HEK293 (cell line): Measurements from ENCODE around the gene NECTIN2.
"Not testable (repeated sequence)": the region's sequence is repeated elsewhere in the genome, so short reads cannot be mapped to it uniquely, and the experiment has no call there.

Source experiments
- CTCF ChIA-PET: fragments of 350-600 bp; formaldehyde crosslinking; extraction: SDS; loops from one replicate; lab custom pipeline; 2021; ENCODE audit warnings: antibody characterized with exemption; lab: Yijun Ruan, JAX
- POLR2A ChIA-PET: fragments of 300-600 bp; formaldehyde crosslinking; extraction: SDS; loops from one replicate; lab custom pipeline; 2020; ENCODE audit warnings: antibody characterized with exemption, inconsistent platforms; lab: Yijun Ruan, JAX
- H3K27ac ChIP-seq: fragments of 200-500 bp; sonication (Bioruptor generic); 2 replicates; pipeline ENCODE4 v1.5.1; 2014; ENCODE audit warnings: low read depth, low read length, control low read depth, inconsistent platforms; ENCODE audit errors: extremely low read depth
- H3K36me3 ChIP-seq, 2 experiments: fragments of 200-500 bp in 1 of 2; sonication (Bioruptor generic) in 1 of 2; 1 replicate in 1 of 2; 2 replicates in 1 of 2; pipeline ENCODE4 v1.5.1; 2014 to 2017; ENCODE audit warnings: inconsistent platforms in 2 of 2, low read length in 2 of 2; ENCODE audit not compliant: control insufficient read depth in 2 of 2, insufficient read depth in 1 of 2
- H3K4me1 ChIP-seq: fragments of 200-500 bp; sonication (Bioruptor generic); 2 replicates; pipeline ENCODE4 v1.5.1; 2014; ENCODE audit warnings: mild to moderate bottlenecking, low read length, inconsistent platforms; ENCODE audit not compliant: control insufficient read depth, insufficient read depth
- H3K4me3 ChIP-seq: 2 replicates; pipeline ENCODE4 v1.5.1; 2011; ENCODE audit warnings: low read depth, mild to moderate bottlenecking, control low read depth, low read length, moderate library complexity
- H3K9me3 ChIP-seq: fragments of 200-500 bp; sonication (Bioruptor generic); 2 replicates; pipeline ENCODE4 v1.5.1; 2014; ENCODE audit warnings: low read depth, low read length, inconsistent platforms; ENCODE audit not compliant: control insufficient read depth, insufficient read depth
- GLI2 ChIP-seq: fragments of 450-650 bp; formaldehyde crosslinking; IDR thresholded peaks from 2 replicates; pipeline ENCODE4; 2017; ENCODE audit warnings: missing biosample characterization, missing genetic modification characterization, low read depth, borderline replicate concordance
- GLIS1 ChIP-seq: fragments of 450-650 bp; formaldehyde crosslinking; IDR thresholded peaks from 2 replicates; pipeline ENCODE4 v1.5.1; 2016; ENCODE audit warnings: missing biosample characterization, missing genetic modification characterization
- OSR2 ChIP-seq: fragments of 450-650 bp; formaldehyde crosslinking; IDR thresholded peaks from 2 replicates; pipeline ENCODE4 v1.5.1; 2016; ENCODE audit warnings: missing biosample characterization, missing genetic modification characterization
- SP3 ChIP-seq: fragments of 450-650 bp; formaldehyde crosslinking; IDR thresholded peaks from 2 replicates; pipeline ENCODE4 v1.5.1; 2016; ENCODE audit warnings: missing biosample characterization, missing genetic modification characterization
- ZNF112 ChIP-seq: fragments of 450-650 bp; formaldehyde crosslinking; IDR thresholded peaks from 2 replicates; pipeline ENCODE4 v1.5.0; 2017; ENCODE audit warnings: missing biosample characterization, missing genetic modification characterization
- ZNF121 ChIP-seq: fragments of 450-650 bp; formaldehyde crosslinking; IDR thresholded peaks from 2 replicates; pipeline ENCODE4 v1.5.1; 2016; ENCODE audit warnings: missing biosample characterization, missing genetic modification characterization
- ZNF132 ChIP-seq: fragments of 450-650 bp; formaldehyde crosslinking; IDR thresholded peaks from 2 replicates; pipeline ENCODE4 v1.5.1; 2017; ENCODE audit warnings: missing biosample characterization, missing genetic modification characterization, borderline replicate concordance
- ZNF140 ChIP-seq: fragments of 450-650 bp; formaldehyde crosslinking; IDR thresholded peaks from 2 replicates; pipeline ENCODE4 v1.5.1; 2016; ENCODE audit warnings: missing biosample characterization, missing genetic modification characterization
- ZNF184 ChIP-seq: fragments of 450-650 bp; IDR thresholded peaks from 2 replicates; pipeline ENCODE4 v1.5.1; 2018; ENCODE audit warnings: missing biosample characterization, mild to moderate bottlenecking, missing genetic modification characterization
- ZNF292 ChIP-seq: fragments of 450-650 bp; formaldehyde crosslinking; IDR thresholded peaks from 2 replicates; pipeline ENCODE4 v1.5.1; 2016; ENCODE audit warnings: low read depth, missing biosample characterization, missing genetic modification characterization, borderline replicate concordance
- ZNF621 ChIP-seq: fragments of 450-650 bp; formaldehyde crosslinking; IDR thresholded peaks from 2 replicates; pipeline ENCODE4 v1.5.1; 2017; ENCODE audit warnings: missing biosample characterization, missing genetic modification characterization
- ZNF623 ChIP-seq: fragments of 450-650 bp; formaldehyde crosslinking; IDR thresholded peaks from 2 replicates; pipeline ENCODE4 v1.5.1; 2016; ENCODE audit warnings: missing biosample characterization, missing genetic modification characterization
- TF ChIP-seq, protein P1 (sequence below): fragments of 450-650 bp; formaldehyde crosslinking; IDR thresholded peaks from 2 replicates; pipeline ENCODE4 v1.5.1; 2016; ENCODE audit warnings: missing biosample characterization, missing genetic modification characterization, low read depth

The NECTIN2 gene

DNA sequence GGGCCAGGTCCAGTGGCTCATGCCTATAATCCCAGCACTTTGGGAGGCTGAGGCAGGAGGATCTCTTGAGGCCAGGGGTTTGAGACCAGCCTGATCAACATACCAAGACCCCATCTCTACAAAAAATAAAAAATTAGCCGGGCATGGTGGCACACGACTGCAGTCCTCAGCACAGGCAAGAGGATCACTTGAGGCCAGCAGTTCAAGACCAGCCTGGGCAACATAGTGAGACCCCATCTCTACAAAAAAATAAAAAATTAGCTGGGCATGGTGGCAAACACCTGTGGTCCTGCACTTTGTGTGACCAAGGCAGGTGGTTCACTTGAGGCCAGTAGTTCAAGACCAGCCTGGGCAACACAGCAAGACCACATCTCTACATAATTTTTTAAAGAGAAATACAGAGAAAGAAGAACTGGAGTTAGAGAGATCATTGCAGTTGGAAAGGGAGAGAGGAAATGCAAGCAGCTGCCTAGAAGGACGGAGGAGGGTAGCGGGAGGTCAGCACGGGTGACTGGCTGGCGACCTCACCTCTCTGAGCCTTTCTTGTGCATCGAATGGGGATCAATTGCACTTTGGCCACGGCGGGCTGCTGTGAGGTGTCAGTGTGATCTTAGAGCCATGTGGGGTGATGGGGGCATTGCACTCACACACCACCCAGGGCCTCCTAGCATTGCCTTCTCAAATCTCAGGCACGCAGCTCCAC is 23.3 kb upstream of the NECTIN2 start:
- TF ChIP-seq SP3 (tag by site-specific recombination), result no peak
- peak; percentile 92 for TF ChIP-seq ZNF121 (tag by site-specific recombination)
- no peak for TF ChIP-seq ZNF132
- no peak for TF ChIP-seq GLI2 (tag by site-specific recombination)
- no peak for TF ChIP-seq ZNF184 (tag by site-specific recombination)
- TF ChIP-seq ZNF140 (tag by site-specific recombination), result no peak
- TF ChIP-seq, all 188 proteins: peak for 1
- CTCF ChIA-PET, result interaction anchor here (0.6 to 1.9 kb wide), 4 partner anchors 15 to 99 kb away, joined by 3 to 6 read pairs (median 4); partner anchors contain the start of gene BCAM
- Histone ChIP-seq H3K9me3 (no peaks in the 10 kb centered on the region), H3K27ac (no peak overlapping the region), H3K36me3 (no peaks in the 10 kb centered on the region), H3K4me1 (peaks cover 9% of the 10 kb centered on the region), H3K4me3 (no peak overlapping the region)
- POLR2A ChIA-PET, result interaction anchor here (0.8 kb wide), 1 partner anchor 14 kb away, joined by 4 read pairs; the partner anchor contains the start of gene BCAM

DNA sequence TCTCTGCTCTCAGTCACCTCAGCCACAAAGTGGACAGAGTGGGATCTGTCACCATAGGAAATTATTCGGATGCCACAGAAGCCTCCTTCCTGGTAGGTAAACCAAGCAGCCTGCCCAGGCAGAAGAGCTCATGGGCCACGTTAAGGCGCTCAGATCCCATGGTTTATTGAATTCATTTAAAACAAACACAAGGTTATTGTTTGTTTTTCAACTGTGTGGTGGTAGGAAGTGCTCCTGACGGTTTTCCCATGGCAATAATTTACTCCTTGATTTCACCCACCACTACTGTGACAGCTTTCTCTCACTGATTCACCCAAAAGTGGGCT is 22.8 kb upstream of the NECTIN2 start:
- Histone ChIP-seq H3K4me3 (no peak overlapping the region), H3K9me3 (no peaks in the 10 kb centered on the region), H3K36me3 (no peaks in the 10 kb centered on the region), H3K27ac (no peak overlapping the region), H3K4me1 (peaks cover 9% of the 10 kb centered on the region)
- POLR2A ChIA-PET, result interaction anchor here (0.5 to 0.8 kb wide), 2 partner anchors 14 to 429 kb away, joined by 3 to 4 read pairs; partner anchors contain the start of gene BCAM
- TF ChIP-seq OSR2 (tag by site-specific recombination) (0 out of 2 replicates have a peak, but pooled peaks have one; percentile 12), ZNF112 (tag by site-specific recombination) (no peak)
- CTCF ChIA-PET, result interaction anchor here (0.5 to 1.8 kb wide), 3 partner anchors 21 to 99 kb away, joined by 4 to 6 read pairs (median 5); no protein-coding TSS in a partner anchor

DNA sequence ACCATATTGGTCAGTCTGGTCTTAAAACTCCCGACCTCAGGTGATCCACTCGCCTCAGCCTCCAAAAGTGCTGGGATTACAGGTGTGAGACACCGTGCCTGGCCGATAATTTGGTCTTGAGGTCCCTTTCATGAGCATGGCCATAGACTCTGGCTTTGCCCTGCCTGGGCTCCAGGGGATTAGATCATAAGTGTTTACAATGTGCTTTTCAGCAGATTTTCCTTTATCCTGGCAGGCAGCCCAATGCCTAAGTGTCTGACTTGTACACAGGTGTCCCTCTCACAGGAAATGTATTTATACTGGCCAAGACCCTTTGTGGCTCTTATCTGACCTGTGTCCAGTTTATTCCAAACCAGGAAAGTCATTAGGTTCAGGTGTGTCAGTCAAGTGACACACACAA is 21.3 kb upstream of the NECTIN2 start:
- ChIA-PET CTCF (no interaction called here), POLR2A (no interaction called here)
- Histone ChIP-seq H3K9me3 (no peaks in the 10 kb centered on the region), H3K36me3 (no peaks in the 10 kb centered on the region), H3K27ac (no peak overlapping the region), H3K4me3 (no peak overlapping the region), H3K4me1 (peaks cover 9% of the 10 kb centered on the region)
- TF ChIP-seq GLIS1 (tag by site-specific recombination), result 0 out of 2 replicates have a peak, but pooled peaks have one; percentile 26
- no peak for TF ChIP-seq ZNF621 (tag by site-specific recombination)
- TF ChIP-seq ZNF623 (tag by site-specific recombination), result no peak

DNA sequence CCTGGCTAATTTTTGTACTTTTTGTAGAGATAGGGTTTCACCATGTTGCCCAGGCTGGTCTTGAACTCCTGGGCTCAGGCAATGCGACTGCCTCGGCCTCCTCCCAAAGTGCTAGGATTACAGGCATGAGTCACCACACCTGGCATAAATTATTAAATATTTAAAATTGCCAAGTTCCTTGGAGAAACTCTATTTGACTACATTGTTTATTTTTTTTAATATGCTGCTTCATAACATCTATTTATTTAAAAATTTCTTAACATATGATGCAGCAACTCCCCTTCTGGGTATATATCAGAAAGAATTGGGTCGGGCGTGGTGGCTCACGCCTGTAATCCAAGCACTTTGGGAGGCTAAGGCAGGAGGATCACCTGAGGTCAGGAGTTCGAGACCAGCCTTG is 13.2 kb upstream of the NECTIN2 start:
- CTCF ChIA-PET, H3K4me1 ChIP-seq, H3K4me3 ChIP-seq, H3K9me3 ChIP-seq, POLR2A ChIA-PET, H3K36me3 ChIP-seq, H3K27ac ChIP-seq: not testable (repeated sequence)

DNA sequence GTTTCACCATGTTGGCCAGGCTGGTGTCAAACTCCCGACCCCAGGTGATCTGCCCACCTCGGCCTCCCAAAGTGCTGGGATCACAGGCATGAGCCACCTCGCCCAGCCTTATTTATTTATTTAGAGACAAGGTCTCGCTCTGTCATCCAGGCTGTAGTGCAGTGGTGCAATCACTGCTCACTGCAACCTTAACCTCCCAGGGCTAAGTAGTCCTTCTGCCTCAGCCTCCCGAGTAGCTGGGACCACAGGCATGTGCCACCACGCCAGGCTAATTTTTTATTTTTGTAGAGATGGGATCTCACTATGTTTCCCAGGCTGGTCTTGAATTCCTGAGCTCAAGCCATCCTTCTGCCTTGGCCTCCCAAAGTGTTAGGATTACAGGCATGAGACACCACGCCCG is 11.7 kb upstream of the NECTIN2 start:
- POLR2A ChIA-PET, H3K4me3 ChIP-seq, CTCF ChIA-PET, H3K4me1 ChIP-seq, H3K27ac ChIP-seq, H3K36me3 ChIP-seq, H3K9me3 ChIP-seq: not testable (repeated sequence)

DNA sequence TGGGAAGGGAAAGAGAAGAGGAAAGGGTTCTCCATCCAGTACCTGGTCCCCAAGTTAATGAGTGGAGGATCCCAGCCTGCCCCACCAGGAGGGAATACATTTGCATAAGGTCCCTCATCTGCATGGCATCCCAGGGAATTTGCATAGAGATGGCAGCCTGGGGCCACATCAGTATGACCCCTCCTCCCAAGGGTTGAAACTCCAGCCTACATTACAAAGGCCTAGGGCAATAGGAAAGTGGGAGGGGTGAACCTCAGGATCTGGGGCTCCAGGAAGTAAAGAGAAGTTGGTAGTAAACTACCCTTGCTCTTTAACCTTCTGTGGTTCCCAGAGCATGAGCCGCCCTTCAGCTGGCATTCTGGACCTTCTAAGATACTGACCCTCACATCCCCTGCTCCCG is 6.8 kb upstream of the NECTIN2 start:
- Histone ChIP-seq H3K4me1 (no peaks in the 10 kb centered on the region), H3K4me3 (no peak overlapping the region), H3K9me3 (no peaks in the 10 kb centered on the region), H3K27ac (no peak overlapping the region), H3K36me3 (no peaks in the 10 kb centered on the region)
- no peak for TF ChIP-seq ZNF292 (tag by site-specific recombination)
- TF ChIP-seq, protein P1, sequence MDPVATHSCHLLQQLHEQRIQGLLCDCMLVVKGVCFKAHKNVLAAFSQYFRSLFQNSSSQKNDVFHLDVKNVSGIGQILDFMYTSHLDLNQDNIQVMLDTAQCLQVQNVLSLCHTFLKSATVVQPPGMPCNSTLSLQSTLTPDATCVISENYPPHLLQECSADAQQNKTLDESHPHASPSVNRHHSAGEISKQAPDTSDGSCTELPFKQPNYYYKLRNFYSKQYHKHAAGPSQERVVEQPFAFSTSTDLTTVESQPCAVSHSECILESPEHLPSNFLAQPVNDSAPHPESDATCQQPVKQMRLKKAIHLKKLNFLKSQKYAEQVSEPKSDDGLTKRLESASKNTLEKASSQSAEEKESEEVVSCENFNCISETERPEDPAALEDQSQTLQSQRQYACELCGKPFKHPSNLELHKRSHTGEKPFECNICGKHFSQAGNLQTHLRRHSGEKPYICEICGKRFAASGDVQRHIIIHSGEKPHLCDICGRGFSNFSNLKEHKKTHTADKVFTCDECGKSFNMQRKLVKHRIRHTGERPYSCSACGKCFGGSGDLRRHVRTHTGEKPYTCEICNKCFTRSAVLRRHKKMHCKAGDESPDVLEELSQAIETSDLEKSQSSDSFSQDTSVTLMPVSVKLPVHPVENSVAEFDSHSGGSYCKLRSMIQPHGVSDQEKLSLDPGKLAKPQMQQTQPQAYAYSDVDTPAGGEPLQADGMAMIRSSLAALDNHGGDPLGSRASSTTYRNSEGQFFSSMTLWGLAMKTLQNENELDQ (tag by site-specific recombination), result no peak
- POLR2A ChIA-PET, result interaction anchor here (0.6 kb wide), 1 partner anchor 113 kb away, joined by 4 read pairs; no protein-coding TSS in a partner anchor
- CTCF ChIA-PET, result interaction anchor here (0.5 to 1.7 kb wide), 7 partner anchors 13 to 128 kb away, joined by 3 to 6 read pairs (median 4); no protein-coding TSS in a partner anchor
